AG04449 (cell line): Measurements from ENCODE around the gene CBFA2T2.

ENCODE experiments used
- CTCF ChIA-PET: fragments of 350-600 bp; formaldehyde crosslinking; extraction: SDS; loops from one replicate; lab custom pipeline; 2021; ENCODE audit warnings: antibody characterized with exemption; lab: Yijun Ruan, JAX
- POLR2A ChIA-PET: fragments of 400-600, 350-600 bp; formaldehyde crosslinking; extraction: SDS; loops from one replicate; lab custom pipeline; 2020; ENCODE audit warnings: antibody characterized with exemption, inconsistent platforms; lab: Yijun Ruan, JAX
- DNase-seq: peaks from one replicate; pipeline ENCODE4 v3.0.0-alpha.2; 2010; ENCODE audit warnings: low read depth, low spot score
- H3K4me3 ChIP-seq: 2 replicates; pipeline ENCODE4 v1.5.1; 2011; ENCODE audit warnings: low read depth, mild to moderate bottlenecking, control low read depth, low read length
- CTCF ChIP-seq: IDR thresholded peaks from one replicate; pipeline ENCODE4 v1.5.1; 2011; ENCODE audit warnings: mild to moderate bottlenecking, moderate library complexity, low read length, control low read depth, inconsistent platforms; ENCODE audit not compliant: insufficient read depth; ENCODE audit errors: missing control alignments

The CBFA2T2 gene

DNA sequence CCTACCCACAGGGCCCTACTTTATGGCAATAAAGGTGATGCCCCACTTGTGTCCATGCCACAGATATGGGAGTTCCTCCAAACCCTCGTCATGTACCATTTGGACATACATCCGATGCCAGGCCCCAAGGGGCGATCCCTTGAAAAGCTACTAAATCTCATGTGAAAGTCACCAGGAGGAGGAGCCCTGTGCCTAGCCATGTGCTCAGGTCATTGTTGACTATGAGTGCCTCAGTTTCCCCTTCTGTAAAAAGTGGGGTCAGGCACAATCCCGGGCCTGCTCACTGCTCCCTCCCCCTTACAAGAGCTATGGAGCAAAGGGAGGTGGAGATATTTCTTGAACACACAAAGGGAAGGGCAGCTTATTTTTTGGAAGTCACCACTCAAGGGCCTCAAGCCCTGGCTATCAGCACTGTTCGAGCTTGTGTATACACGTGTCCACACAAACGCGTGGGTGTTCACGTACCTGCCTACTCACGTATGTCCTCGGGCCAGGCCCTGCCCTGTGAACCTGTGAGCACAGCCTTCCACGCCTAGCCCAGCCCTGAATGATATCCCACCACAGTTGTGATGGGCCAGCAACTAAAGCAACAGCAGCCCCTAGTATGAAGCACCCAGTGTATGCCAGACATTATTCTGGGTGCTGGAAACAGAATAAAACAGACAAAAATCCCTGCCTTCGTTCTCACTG, 178.7 kb downstream of the CBFA2T2 start:
- ChIA-PET CTCF (interaction anchor here (0.7 to 8.7 kb wide), 29 partner anchors 10 to 399 kb away, joined by 3 to 99 read pairs (median 5); partner anchors contain the start of genes CBFA2T2, E2F1 and PXMP4), POLR2A (no interaction called here)
- no peak overlapping the region for H3K4me3 ChIP-seq
- TF ChIP-seq CTCF = no peak
- DNase-seq = no peak

GRCh38 chr20:33669224-33669623, 179.3 kb downstream of the CBFA2T2 start:
- no peak for TF ChIP-seq CTCF
- no peak for DNase-seq
- POLR2A ChIA-PET = interaction anchor here (0.7 kb wide), 1 partner anchor 51 kb away, joined by 3 read pairs; the partner anchor contains the start of gene PXMP4
- CTCF ChIA-PET = interaction anchor here (1.0 to 8.7 kb wide), 15 partner anchors 10 to 277 kb away, joined by 3 to 99 read pairs (median 6); partner anchors contain the start of genes E2F1 and PXMP4
- no peak overlapping the region for H3K4me3 ChIP-seq

DNA sequence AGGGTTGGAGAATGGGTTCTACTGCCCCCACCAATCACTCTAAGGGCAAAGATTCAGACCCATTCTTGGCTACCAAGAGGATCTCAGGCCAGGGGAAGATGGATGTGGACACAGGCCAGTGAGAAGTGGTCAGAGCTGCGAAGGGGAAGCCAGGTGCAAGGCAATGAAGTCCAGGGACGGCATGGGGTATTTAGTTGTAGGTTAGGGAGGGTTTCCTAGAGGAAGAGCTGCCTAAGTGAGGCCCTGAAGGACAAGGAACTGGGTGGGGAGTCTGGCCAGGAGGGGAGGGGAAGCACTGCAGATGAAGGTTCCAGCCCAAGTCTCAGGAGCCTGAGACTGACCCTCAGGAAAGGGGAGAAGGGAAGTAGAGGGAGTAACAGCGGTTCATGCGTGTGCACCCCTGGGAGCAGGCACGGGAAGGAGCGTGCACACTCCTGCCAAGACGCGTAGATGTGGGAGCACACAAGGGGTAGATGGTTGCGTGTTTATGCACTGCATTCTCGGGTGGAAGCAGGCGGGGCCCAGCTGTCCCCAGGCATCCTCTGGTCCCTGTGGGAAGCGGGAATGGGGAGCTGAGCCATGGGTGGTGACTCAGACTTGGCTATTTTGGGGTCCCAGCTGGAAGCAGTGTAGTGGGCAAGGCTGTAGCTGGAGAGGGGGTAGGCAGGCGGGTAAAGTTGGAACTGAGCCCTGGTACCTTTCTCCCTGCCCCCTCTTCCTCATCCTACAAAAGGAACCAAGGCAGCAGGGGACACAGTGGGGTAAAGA, 180.2 kb downstream of the CBFA2T2 start:
- ChIA-PET CTCF (interaction anchor here (3.8 to 4.3 kb wide), 2 partner anchors 9 to 212 kb away, joined by 25 to 40 read pairs; no protein-coding TSS in a partner anchor), POLR2A (interaction anchor here (0.7 kb wide), 1 partner anchor 50 kb away, joined by 3 read pairs; the partner anchor contains the start of gene PXMP4)
- DNase-seq = no peak
- TF ChIP-seq CTCF = no peak
- H3K4me3 ChIP-seq = no peak overlapping the region

DNA sequence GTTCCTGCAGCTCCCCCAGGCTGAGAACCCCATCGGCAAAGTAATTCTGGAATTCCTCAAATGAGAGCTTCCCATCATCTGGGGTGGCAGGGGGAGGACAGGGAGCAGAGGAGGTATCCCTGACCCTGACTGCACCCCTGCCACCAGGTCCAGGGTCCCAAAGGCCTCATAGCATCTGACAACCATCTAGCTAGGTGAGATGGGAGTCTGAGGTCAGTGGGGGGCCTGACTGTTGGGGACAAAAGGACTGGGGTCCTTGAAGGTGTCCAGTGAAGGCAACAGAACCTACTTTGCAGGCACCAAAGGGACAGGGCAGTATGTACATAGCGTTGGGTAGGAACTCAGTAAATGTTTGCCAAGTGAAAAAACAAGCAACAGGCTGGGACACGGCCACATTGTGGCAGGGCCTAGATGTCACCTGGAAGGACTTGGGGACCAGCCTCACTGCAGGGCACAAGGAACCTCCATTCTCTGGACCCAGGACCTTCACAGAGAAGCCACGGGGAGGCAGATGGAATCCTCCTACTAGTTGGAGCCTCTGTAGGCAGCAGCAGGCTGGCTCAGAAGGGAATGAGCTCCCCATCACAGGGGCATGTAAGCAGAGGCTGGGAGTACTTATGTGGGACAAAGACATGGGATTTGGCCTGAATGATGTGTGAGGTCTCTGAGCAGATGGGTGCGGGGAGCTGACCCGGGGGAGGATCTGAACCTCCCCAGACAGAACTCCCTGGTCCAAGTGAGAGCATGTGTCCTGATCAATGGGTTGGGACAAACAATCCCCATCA, 181.0 kb downstream of the CBFA2T2 start:
- no peak for TF ChIP-seq CTCF
- POLR2A ChIA-PET = interaction anchor here (1.8 kb wide), 1 partner anchor 7 kb away, joined by 5 read pairs; no protein-coding TSS in a partner anchor
- no peak overlapping the region for H3K4me3 ChIP-seq
- CTCF ChIA-PET = interaction anchor here (1.3 kb wide), 1 partner anchor 16 kb away, joined by 4 read pairs; the partner anchor contains the start of gene E2F1
- DNase-seq = no peak

DNA sequence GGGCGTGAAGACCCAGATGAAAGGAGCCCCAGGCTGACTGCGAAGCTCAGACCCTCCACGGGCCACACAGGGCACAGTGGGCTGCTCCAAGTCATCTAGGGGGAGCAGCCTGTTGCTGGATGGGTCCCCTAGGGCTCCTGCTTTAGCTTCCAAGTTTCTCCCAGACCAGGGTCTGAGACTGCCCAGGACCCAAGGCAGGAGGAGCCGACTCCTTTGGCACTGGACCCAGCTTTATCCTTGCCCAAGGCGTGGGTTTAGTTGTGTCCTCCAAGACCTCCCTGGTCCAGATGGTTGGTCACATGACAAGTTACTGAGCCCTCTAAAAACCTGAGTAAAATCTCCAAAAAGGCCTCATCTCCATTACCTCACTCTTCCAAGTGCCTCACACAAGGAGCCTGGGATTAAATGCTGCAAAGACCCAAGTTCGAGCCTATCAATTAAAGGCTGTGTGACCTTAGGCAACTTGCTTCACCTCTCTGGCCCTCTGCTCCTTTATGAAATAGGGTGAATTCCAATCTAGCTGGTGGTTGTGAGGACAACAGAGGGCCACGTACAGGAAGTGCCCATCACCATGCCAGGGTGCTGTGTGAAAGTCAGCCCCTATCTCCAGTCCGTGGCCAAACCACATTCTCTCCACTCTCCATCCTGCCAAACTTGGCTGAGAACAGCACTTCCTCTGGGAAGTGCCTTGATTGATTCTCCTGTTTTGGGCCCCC, 181.8 kb downstream of the CBFA2T2 start:
- H3K4me3 ChIP-seq = no peak overlapping the region
- no peak for TF ChIP-seq CTCF
- ChIA-PET POLR2A (interaction anchor here (1.8 kb wide), 1 partner anchor 8 kb away, joined by 5 read pairs; no protein-coding TSS in a partner anchor), CTCF (interaction anchor here (1.3 kb wide), 1 partner anchor 15 kb away, joined by 4 read pairs; the partner anchor contains the start of gene E2F1)
- no peak for DNase-seq
